ENCODE data around the gene TCERG1L.

DNA sequence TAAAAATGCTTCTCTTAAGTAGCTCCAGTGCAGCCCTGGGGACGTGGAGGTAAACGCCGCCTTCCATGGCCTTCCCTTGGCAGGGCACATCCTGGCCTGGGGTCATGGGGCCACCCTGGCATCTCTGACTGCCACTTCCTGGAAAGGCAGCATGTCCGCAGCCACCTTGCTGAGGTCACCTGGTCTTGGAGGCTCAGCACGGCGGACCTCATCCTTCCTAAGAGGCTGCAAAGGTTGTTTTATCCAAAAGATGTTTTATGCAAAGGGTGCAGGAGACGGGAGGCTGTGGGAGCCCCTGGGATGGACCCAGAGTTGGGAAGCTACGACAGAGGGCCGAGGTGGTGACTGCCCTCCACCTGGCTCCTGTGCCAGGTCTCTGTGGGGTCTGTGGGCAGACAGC is 106.0 kb downstream of the TCERG1L start:
- TF ChIP-seq, protein P1, sequence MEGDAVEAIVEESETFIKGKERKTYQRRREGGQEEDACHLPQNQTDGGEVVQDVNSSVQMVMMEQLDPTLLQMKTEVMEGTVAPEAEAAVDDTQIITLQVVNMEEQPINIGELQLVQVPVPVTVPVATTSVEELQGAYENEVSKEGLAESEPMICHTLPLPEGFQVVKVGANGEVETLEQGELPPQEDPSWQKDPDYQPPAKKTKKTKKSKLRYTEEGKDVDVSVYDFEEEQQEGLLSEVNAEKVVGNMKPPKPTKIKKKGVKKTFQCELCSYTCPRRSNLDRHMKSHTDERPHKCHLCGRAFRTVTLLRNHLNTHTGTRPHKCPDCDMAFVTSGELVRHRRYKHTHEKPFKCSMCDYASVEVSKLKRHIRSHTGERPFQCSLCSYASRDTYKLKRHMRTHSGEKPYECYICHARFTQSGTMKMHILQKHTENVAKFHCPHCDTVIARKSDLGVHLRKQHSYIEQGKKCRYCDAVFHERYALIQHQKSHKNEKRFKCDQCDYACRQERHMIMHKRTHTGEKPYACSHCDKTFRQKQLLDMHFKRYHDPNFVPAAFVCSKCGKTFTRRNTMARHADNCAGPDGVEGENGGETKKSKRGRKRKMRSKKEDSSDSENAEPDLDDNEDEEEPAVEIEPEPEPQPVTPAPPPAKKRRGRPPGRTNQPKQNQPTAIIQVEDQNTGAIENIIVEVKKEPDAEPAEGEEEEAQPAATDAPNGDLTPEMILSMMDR (IDR thresholded peaks at IDR 0.05; ENCODE audit: insufficient read depth, low read length, poor library complexity, severe bottlenecking), result no peak
- no peak for TF ChIP-seq EZH2phosphoT487 (conservative IDR thresholded peaks at IDR 0.05; ENCODE audit: low read length)

Data from SU-DHL-6 (cell line).